Measurements from ENCODE around the gene TMEM132C. TPM values are rescaled to one million over a fixed set of nuclear protein-coding genes. Genes with fewer than 3 reads are reported as not detected.

The TMEM132C gene
- total RNA-seq, 2 donors from 2014 or later: 0.46 to 5.3 TPM

DNA sequence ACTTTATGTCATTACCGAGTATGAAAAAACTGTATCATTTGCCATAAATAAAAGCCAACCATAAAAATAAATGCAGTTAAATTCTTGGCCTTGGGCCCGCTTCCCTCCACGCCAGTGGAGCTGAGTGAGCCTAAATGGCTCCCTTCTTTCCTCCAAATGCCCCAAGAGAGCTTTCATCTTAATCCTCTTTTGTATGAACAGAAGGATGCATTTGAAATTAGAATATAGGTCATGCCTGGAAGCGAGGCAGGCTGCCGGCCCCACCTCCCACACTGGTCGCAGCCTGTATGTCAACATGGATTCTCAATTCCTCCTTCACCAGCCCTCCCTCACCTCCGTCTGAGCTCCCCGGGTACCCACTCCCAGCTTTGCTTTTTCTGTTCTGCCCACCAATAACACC, 311.1 kb downstream of the TMEM132C start:
- no peak for DNase-seq (ENCODE audit: low spot score)
- Histone ChIP-seq H3K27me3 (replicated peaks; ENCODE audit: insufficient read depth) (no peaks in the 10 kb centered on the region), H3K4me3 (no peak overlapping the region), H3K9me3 (no peaks in the 10 kb centered on the region), H3K4me1 (replicated peaks) (no peaks in the 10 kb centered on the region), H3K27ac (no peak overlapping the region), H3K36me3 (no peaks in the 10 kb centered on the region)
- WGBS: 89% methylated on average over 8 of the region's 8 CpGs
- TF ChIP-seq, protein P1, sequence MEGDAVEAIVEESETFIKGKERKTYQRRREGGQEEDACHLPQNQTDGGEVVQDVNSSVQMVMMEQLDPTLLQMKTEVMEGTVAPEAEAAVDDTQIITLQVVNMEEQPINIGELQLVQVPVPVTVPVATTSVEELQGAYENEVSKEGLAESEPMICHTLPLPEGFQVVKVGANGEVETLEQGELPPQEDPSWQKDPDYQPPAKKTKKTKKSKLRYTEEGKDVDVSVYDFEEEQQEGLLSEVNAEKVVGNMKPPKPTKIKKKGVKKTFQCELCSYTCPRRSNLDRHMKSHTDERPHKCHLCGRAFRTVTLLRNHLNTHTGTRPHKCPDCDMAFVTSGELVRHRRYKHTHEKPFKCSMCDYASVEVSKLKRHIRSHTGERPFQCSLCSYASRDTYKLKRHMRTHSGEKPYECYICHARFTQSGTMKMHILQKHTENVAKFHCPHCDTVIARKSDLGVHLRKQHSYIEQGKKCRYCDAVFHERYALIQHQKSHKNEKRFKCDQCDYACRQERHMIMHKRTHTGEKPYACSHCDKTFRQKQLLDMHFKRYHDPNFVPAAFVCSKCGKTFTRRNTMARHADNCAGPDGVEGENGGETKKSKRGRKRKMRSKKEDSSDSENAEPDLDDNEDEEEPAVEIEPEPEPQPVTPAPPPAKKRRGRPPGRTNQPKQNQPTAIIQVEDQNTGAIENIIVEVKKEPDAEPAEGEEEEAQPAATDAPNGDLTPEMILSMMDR (IDR thresholded peaks at IDR 0.05): no peak
- no peak for TF ChIP-seq POLR2A (IDR thresholded peaks at IDR 0.05)
- intact Hi-C loops (cut with DNase I): no loop called here

DNA sequence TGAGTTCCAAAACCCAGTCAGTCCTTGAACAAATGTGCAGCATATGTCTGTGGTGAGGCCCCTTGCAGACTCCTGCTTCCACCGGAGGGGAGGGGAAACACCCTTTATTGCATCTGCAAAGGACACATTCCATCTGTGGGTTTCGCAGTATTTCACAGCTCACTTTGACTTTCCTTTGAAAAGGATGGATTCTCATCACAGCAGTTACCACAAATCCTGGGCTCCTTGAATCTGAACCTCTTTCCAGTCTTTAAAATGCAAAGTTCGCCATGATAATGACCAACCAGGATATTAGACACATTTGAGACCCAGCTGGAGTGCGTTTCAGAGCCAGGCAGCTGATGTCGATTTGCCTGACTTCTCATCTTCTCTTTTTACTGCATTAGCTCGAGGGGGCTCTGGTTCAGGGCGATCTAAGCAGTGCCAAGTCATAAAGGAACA, 314.4 kb downstream of the TMEM132C start:
- Histone ChIP-seq H3K27ac (no peak overlapping the region), H3K27me3 (replicated peaks; ENCODE audit: insufficient read depth) (no peaks in the 10 kb centered on the region), H3K36me3 (no peaks in the 10 kb centered on the region), H3K4me3 (no peak overlapping the region), H3K9me3 (no peaks in the 10 kb centered on the region), H3K4me1 (replicated peaks) (no peaks in the 10 kb centered on the region)
- intact Hi-C loops (cut with DNase I): no loop called here
- DNase-seq (ENCODE audit: low spot score): no peak
- WGBS: 38% methylated on average over 7 of the region's 7 CpGs
- TF ChIP-seq POLR2A (IDR thresholded peaks at IDR 0.05) (no peak), POLR2AphosphoS5 (IDR thresholded peaks at IDR 0.05) (no peak)
- TF ChIP-seq, protein P1 (IDR thresholded peaks at IDR 0.05): no peak

DNA sequence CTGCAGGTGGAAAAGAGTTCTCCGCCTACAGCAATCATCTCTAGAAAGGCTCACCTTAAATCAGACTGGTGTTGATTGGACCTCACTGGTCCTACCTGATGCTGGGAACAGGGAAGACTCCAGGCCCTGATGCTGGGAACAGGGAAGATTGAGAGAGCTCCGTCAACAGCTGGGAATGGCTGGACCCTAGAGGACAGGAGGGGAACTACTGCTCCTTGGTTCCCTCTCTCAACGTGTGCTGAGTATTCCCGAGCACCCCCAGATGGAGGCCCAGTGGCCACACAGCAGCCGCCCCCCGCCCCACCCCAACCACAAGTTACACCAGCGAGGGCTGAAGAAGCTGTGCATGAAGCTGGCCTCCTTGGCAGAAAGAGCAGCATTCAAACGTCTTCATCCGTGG, 316.5 kb downstream of the TMEM132C start:
- Histone ChIP-seq H3K4me1 (replicated peaks) (no peaks in the 10 kb centered on the region), H3K36me3 (no peaks in the 10 kb centered on the region), H3K27ac (no peak overlapping the region), H3K4me3 (no peak overlapping the region), H3K9me3 (no peaks in the 10 kb centered on the region), H3K27me3 (replicated peaks; ENCODE audit: insufficient read depth) (no peaks in the 10 kb centered on the region)
- no peak for TF ChIP-seq POLR2AphosphoS5 (IDR thresholded peaks at IDR 0.05)
- TF ChIP-seq, protein P1 (IDR thresholded peaks at IDR 0.05): no peak
- TF ChIP-seq POLR2A (IDR thresholded peaks at IDR 0.05): no peak
- no peak for DNase-seq (ENCODE audit: low spot score)
- WGBS: 76% methylated on average over 9 of the region's 9 CpGs
- intact Hi-C loops (cut with DNase I): no loop called here

DNA sequence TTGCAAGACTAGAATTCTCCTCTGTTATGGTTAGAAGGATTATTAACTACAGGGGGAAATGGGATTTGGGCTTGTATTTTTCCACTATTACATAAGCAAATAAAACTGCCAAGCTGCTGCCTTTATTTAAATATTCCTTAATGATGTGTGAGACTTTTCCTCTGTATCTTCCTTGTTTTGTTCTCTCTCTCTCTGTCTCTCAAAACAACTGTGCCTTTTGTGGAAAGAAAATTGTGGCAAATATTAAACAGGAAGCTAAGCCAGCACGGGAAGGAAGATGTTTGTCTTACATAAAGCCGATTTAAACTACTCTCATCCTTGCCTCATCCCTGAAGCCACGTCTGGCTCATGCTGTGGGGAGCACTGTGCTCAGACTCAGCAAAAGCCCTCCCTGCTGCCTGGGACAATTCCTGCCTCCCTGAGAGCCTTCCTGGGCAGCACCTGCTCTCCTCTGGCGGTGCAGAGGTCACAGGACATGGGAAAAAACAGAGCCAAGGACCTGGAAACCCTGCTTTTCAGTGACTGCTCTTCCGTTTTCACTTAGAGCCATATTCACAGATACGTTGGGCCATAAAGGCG, 319.6 kb downstream of the TMEM132C start:
- Histone ChIP-seq H3K9me3 (no peaks in the 10 kb centered on the region), H3K27me3 (replicated peaks; ENCODE audit: insufficient read depth) (no peaks in the 10 kb centered on the region), H3K4me1 (replicated peaks) (no peaks in the 10 kb centered on the region), H3K4me3 (no peak overlapping the region), H3K27ac (no peak overlapping the region), H3K36me3 (no peaks in the 10 kb centered on the region)
- TF ChIP-seq POLR2A (IDR thresholded peaks at IDR 0.05) (no peak), POLR2AphosphoS5 (IDR thresholded peaks at IDR 0.05) (no peak)
- TF ChIP-seq, protein P1 (IDR thresholded peaks at IDR 0.05): no peak
- DNase-seq (ENCODE audit: low spot score): no peak
- WGBS: 53% methylated on average over 7 of the region's 7 CpGs
- intact Hi-C loops (cut with DNase I): no loop called here

DNA sequence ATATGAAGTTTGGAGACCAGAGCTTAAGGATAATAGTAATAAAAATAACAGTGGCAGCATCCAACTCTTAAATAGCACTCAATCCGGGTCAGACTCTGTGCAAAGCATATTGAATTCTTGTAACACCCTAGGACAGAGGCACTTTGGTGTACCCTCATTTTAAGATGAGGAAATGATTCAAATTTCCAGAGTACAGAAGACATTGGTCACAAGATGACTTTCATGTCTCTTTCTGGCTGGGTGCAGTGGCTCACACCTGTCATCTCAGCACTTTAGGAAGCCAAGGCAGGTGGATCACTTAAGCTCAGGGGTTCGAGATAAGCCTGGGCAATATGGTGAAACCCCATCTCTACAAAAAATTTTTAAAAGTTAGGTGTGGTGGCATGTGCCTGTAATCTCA, 320.9 kb downstream of the TMEM132C start:
- no peaks in the 10 kb centered on the region for H3K4me1 ChIP-seq (replicated peaks)
- no peaks in the 10 kb centered on the region for H3K9me3 ChIP-seq
- no peaks in the 10 kb centered on the region for H3K27me3 ChIP-seq (replicated peaks; ENCODE audit: insufficient read depth)
- 82% methylated on average over 2 of the region's 2 CpGs for WGBS
- no peak for TF ChIP-seq POLR2A (IDR thresholded peaks at IDR 0.05)
- TF ChIP-seq, protein P1 (IDR thresholded peaks at IDR 0.05): no peak
- no peak for TF ChIP-seq POLR2AphosphoS5 (IDR thresholded peaks at IDR 0.05)
- DNase-seq (ENCODE audit: low spot score): no peak
- intact Hi-C loops (cut with DNase I): no loop called here
- no peak overlapping the region for H3K4me3 ChIP-seq
- H3K27ac ChIP-seq: no peak overlapping the region
- no peaks in the 10 kb centered on the region for H3K36me3 ChIP-seq
